Measurements from ENCODE around the gene IL1RAPL1. TPM values are rescaled to one million over a fixed set of nuclear protein-coding genes. Genes with fewer than 3 reads are reported as not detected.

The IL1RAPL1 gene
- total RNA-seq, 2 donors from 2014 or later = 0.54 TPM; not detected in 1

DNA sequence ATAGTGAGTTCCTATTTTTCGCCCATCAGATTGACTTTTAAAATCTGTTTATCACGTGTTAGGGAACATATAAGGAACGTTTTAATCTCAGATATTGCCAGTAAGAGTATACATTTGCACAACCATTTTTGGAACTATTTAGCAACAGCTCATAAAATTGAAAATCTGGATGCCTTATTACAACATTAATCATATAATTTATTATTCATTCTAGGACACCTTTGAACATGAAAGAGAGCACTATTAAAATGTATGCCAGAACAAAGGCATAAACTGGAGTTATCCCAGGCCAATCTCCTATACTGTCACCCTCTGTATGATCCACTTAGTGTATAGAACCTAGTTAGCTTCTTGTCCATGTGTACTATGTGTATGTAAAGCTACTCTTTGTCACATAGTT lies 1049.1 kb downstream of the IL1RAPL1 start:
- Histone ChIP-seq H3K27ac (no peak overlapping the region), H3K4me1 (ENCODE audit: control insufficient read depth in 1 of 2, low read depth in 2 of 2) (no peaks in the 10 kb centered on the region), H3K4me3 (no peak overlapping the region), H3K36me3 (no peaks in the 10 kb centered on the region), H3K27me3 (replicated peaks; ENCODE audit: insufficient read depth) (no peaks in the 10 kb centered on the region), H3K9me3 (no peaks in the 10 kb centered on the region)
- DNase-seq (ENCODE audit: low spot score) = no peak
- ATAC-seq (ENCODE audit: insufficient number of reproducible peaks, low FRiP score, low read depth) = no peak
- no peak for TF ChIP-seq CTCF (IDR thresholded peaks at IDR 0.05)

- Histone ChIP-seq H3K4me3 (no peak overlapping the region), H3K27ac (no peak overlapping the region), H3K9me3 (no peaks in the 10 kb centered on the region), H3K36me3 (no peaks in the 10 kb centered on the region), H3K27me3 (replicated peaks; ENCODE audit: insufficient read depth) (no peaks in the 10 kb centered on the region), H3K4me1 (ENCODE audit: control insufficient read depth in 1 of 2, low read depth in 2 of 2) (no peaks in the 10 kb centered on the region)
- no peak for TF ChIP-seq CTCF (IDR thresholded peaks at IDR 0.05)
- ATAC-seq (ENCODE audit: insufficient number of reproducible peaks, low FRiP score, low read depth) (no peak), DNase-seq (ENCODE audit: low spot score) (no peak)
Observed at GRCh38 chrX:29640106-29640505, 1052.9 kb downstream of the IL1RAPL1 start.

DNA sequence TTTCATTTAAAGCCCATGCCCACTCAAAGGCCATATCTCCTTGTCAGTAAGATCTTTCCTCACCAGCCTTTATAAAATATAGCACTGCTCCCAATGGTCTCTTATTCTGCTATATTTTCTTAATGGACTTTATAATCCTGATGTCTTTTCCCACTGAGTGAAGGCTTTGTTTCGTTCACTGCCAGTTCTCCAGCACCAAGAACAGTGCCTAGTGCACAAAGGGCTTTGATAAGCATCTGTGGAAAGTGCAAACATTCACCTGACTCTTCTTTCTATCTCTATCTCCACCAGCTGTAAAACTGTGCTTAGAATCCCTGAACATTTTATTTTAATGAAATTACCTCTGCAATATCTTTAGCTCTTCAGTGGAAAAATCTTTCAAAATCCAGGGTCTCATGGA lies 1054.2 kb downstream of the IL1RAPL1 start:
- no peaks in the 10 kb centered on the region for H3K27me3 ChIP-seq (replicated peaks; ENCODE audit: insufficient read depth)
- ATAC-seq (ENCODE audit: insufficient number of reproducible peaks, low FRiP score, low read depth) = no peak
- no peaks in the 10 kb centered on the region for H3K36me3 ChIP-seq
- no peaks in the 10 kb centered on the region for H3K4me1 ChIP-seq (ENCODE audit: control insufficient read depth in 1 of 2, low read depth in 2 of 2)
- no peak overlapping the region for H3K27ac ChIP-seq
- no peak for TF ChIP-seq CTCF (IDR thresholded peaks at IDR 0.05)
- DNase-seq (ENCODE audit: low spot score) = no peak
- no peak overlapping the region for H3K4me3 ChIP-seq
- H3K9me3 ChIP-seq = no peaks in the 10 kb centered on the region

DNA sequence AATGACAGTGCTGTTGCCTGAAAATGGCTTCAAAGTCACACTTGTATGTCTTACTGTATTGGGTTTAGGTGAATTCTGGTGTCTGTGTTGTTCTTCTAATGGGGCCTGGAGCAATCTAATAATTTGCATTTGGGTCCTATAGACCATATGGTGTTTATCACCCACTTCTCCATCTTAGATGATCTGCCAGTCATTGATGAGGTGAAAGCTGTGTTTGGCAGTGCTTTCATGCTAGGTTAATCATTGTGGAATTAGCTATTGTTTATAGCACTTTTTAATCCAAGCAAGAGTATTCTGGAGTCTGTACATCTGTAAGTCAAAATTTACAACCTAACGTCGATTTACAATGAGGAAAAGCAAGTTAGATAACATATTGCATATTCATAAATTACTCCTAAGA lies 1055.9 kb downstream of the IL1RAPL1 start:
- H3K36me3 ChIP-seq = no peaks in the 10 kb centered on the region
- no peaks in the 10 kb centered on the region for H3K4me1 ChIP-seq (ENCODE audit: control insufficient read depth in 1 of 2, low read depth in 2 of 2)
- H3K27ac ChIP-seq = no peak overlapping the region
- no peaks in the 10 kb centered on the region for H3K27me3 ChIP-seq (replicated peaks; ENCODE audit: insufficient read depth)
- DNase-seq (ENCODE audit: low spot score) = no peak
- no peak for ATAC-seq (ENCODE audit: insufficient number of reproducible peaks, low FRiP score, low read depth)
- no peaks in the 10 kb centered on the region for H3K9me3 ChIP-seq
- no peak for TF ChIP-seq CTCF (IDR thresholded peaks at IDR 0.05)
- no peak overlapping the region for H3K4me3 ChIP-seq

- Histone ChIP-seq H3K27me3 (replicated peaks; ENCODE audit: insufficient read depth) (no peaks in the 10 kb centered on the region), H3K4me1 (ENCODE audit: control insufficient read depth in 1 of 2, low read depth in 2 of 2) (no peaks in the 10 kb centered on the region), H3K9me3 (no peaks in the 10 kb centered on the region), H3K36me3 (no peaks in the 10 kb centered on the region), H3K4me3 (no peak overlapping the region), H3K27ac (no peak overlapping the region)
- TF ChIP-seq CTCF (IDR thresholded peaks at IDR 0.05) = no peak
- DNase-seq (ENCODE audit: low spot score) (no peak), ATAC-seq (ENCODE audit: insufficient number of reproducible peaks, low FRiP score, low read depth) (no peak)
Observed at GRCh38 chrX:29648161-29648560, 1060.9 kb downstream of the IL1RAPL1 start.

Data from thoracic aorta (tissue), 2 donors.